HCT116 (cell line): ENCODE results near the gene HPS1.

ENCODE experiments used
- ATF3 ChIP-seq: IDR thresholded peaks from 2 replicates; pipeline ENCODE4 v1.6.1; 2012
- CTCF ChIP-seq, 3 experiments: fragments of 200-600 bp in 1 of 3; sonication (generic) in 1 of 3; IDR thresholded peaks in 2 of 3; conservative IDR thresholded peaks in 1 of 3; 2 replicates each; pipeline ENCODE4 v1.5.1; 2012 to 2017; ENCODE audit warnings: low read depth in 2 of 3, low read length in 2 of 3, antibody characterized with exemption in 1 of 3, borderline replicate concordance in 1 of 3, control low read depth in 1 of 3, mild to moderate bottlenecking in 1 of 3, mixed read lengths in 1 of 3, mixed run types in 1 of 3, moderate library complexity in 1 of 3; ENCODE audit not compliant: insufficient read depth in 1 of 3
- EZH2 ChIP-seq: fragments of 200-600 bp; sonication (generic); IDR thresholded peaks from 2 replicates; pipeline ENCODE4 v1.6.1; 2017; ENCODE audit warnings: antibody characterized with exemption, mixed run types
- EZH2phosphoT487 ChIP-seq: fragments of 200-600 bp; IDR thresholded peaks from 2 replicates; pipeline ENCODE4 v1.6.1; 2018; ENCODE audit warnings: antibody characterized with exemption, borderline replicate concordance
- MAX ChIP-seq: IDR thresholded peaks from 2 replicates; pipeline ENCODE4 v1.6.1; 2012
- POLR2A ChIP-seq: IDR thresholded peaks from 2 replicates; pipeline ENCODE4 v1.7.0; 2011; ENCODE audit warnings: borderline replicate concordance; ENCODE audit not compliant: insufficient read depth, insufficient read length; ENCODE audit errors: extremely low read depth
- POLR2AphosphoS5 ChIP-seq: IDR thresholded peaks from 2 replicates; pipeline ENCODE4 v1.6.1; 2011; ENCODE audit warnings: mild to moderate bottlenecking, low read depth, low read length, moderate library complexity
- RAD21 ChIP-seq: IDR thresholded peaks from 2 replicates; pipeline ENCODE4 v1.6.1; 2012; ENCODE audit warnings: low read depth, mild to moderate bottlenecking
- YY1 ChIP-seq: IDR thresholded peaks from 2 replicates; pipeline ENCODE4 v1.6.1; 2011; ENCODE audit warnings: low read length, low read depth, moderate library complexity, mild to moderate bottlenecking; ENCODE audit not compliant: insufficient replicate concordance; ENCODE audit errors: extremely low read depth

- TF ChIP-seq CTCF (IDR thresholded peaks at IDR 0.05 in 2 of 3, conservative IDR thresholded peaks at IDR 0.05 in 1 of 3; ENCODE audit: borderline replicate concordance in 1 of 3, insufficient read depth in 1 of 3, low read depth in 2 of 3, low read length in 2 of 3) (peak in 1 of 3 experiments; percentile 16; a peak in 1 of 6 replicates), POLR2A (peak; percentile 81), MAX (peak; percentile 80), EZH2 (no peak), POLR2AphosphoS5 (peak; percentile 100), EZH2phosphoT487 (no peak), RAD21 (no peak), ATF3 (no peak), YY1 (peak; percentile 89)
Observed at GRCh38 chr10:98414932-98415730, 31.6 kb downstream of the HPS1 start, which contains the start of gene PYROXD2.
